Endothelial cell of umbilical vein (primary cell): ENCODE results near the gene KCTD1. TPM values are rescaled to one million over a fixed set of nuclear protein-coding genes. Genes with fewer than 3 reads are reported as not detected.

ENCODE experiments used
- BruUV-seq: library from RNA; stranded (reverse); fragments of 400-500 nt; replicated peaks from 2 replicates; lab custom pipeline; 2021; lab: Mats Ljungman, UMichigan
- CTCF ChIA-PET: fragments of 300-600, 350-600 bp; sonication (Branson Sonifier 250); formaldehyde crosslinking; loops from one replicate; lab custom pipeline; 2021; ENCODE audit warnings: antibody characterized with exemption, inconsistent platforms; lab: Charles Lee
- POLR2A ChIA-PET: fragments of 300-600, 350-600 bp; sonication (Branson Sonifier 250); formaldehyde crosslinking; loops from one replicate; lab custom pipeline; 2021; ENCODE audit warnings: antibody characterized with exemption, inconsistent platforms; lab: Charles Lee
- DNase-seq: peaks from one replicate; pipeline ENCODE4 v3.0.0-alpha.2; 2011; ENCODE audit warnings: low read depth, low spot score
- FAIRE-seq: peaks from 2 replicates; lab custom pipeline; 2011; peaks lifted over from hg19 to GRCh38; lab: Jason Lieb, UNC
- H2AFZ ChIP-seq: 2 replicates; pipeline ENCODE4 v1.6.0; 2012; ENCODE audit warnings: low read depth, low read length, control low read depth, inconsistent platforms
- H3K27ac ChIP-seq: 2 replicates; pipeline ENCODE4 v1.5.1; 2011; ENCODE audit warnings: low read depth, mild to moderate bottlenecking, control low read depth, low read length, moderate library complexity; ENCODE audit not compliant: insufficient read depth
- H3K27me3 ChIP-seq, 2 experiments: 2 replicates each; pipeline versions ENCODE4 v1.6.0 to v1.6.1; 2011; ENCODE audit warnings: low read length in 2 of 2, mixed read lengths in 1 of 2; ENCODE audit not compliant: control insufficient read depth in 2 of 2, insufficient read depth in 2 of 2
- H3K36me3 ChIP-seq, 2 experiments: 2 replicates in 1 of 2; 3 replicates in 1 of 2; pipeline ENCODE4 v1.5.1; 2011; ENCODE audit warnings: low read length in 2 of 2, mild to moderate bottlenecking in 1 of 2, moderate library complexity in 1 of 2; ENCODE audit not compliant: control insufficient read depth in 2 of 2, insufficient read depth in 2 of 2; ENCODE audit errors: extremely low read depth in 1 of 2
- H3K4me1 ChIP-seq: 3 replicates; pipeline ENCODE4 v1.5.1; 2011; ENCODE audit warnings: mild to moderate bottlenecking, low read length; ENCODE audit not compliant: control insufficient read depth, insufficient read depth; ENCODE audit errors: extremely low read depth
- H3K4me2 ChIP-seq: 2 replicates; pipeline ENCODE4 v1.6.1; 2011; ENCODE audit warnings: low read length, control low read depth, mixed read lengths; ENCODE audit not compliant: insufficient read depth
- H3K4me3 ChIP-seq, 3 experiments: fragments of 200-600 bp in 1 of 3; sonication (generic), shearing (Covaris generic) in 1 of 3; replicated peaks in 1 of 3; 2 replicates each; pipeline ENCODE4 v1.5.1; 2011 to 2016; ENCODE audit warnings: control low read depth in 3 of 3, low read length in 3 of 3, mild to moderate bottlenecking in 2 of 3, inconsistent platforms in 1 of 3, low read depth in 1 of 3, moderate library complexity in 1 of 3; ENCODE audit not compliant: insufficient read depth in 1 of 3
- H3K79me2 ChIP-seq: 2 replicates; pipeline ENCODE4 v1.6.0; 2012; ENCODE audit warnings: low read length, inconsistent platforms; ENCODE audit not compliant: control insufficient read depth, insufficient read depth
- H3K9ac ChIP-seq: replicated peaks from 2 replicates; pipeline ENCODE3; 2011; ENCODE audit warnings: low read length, control low read depth; ENCODE audit not compliant: insufficient read depth; ENCODE audit errors: extremely low read depth
- H3K9me1 ChIP-seq: replicated peaks from 3 replicates; pipeline ENCODE4 v1.6.0; 2011; ENCODE audit warnings: mild to moderate bottlenecking, low read length; ENCODE audit not compliant: control insufficient read depth, insufficient read depth; ENCODE audit errors: extremely low read depth
- H3K9me3 ChIP-seq: replicated peaks from 2 replicates; pipeline ENCODE4 v1.5.1; 2012; ENCODE audit warnings: low read length, inconsistent platforms; ENCODE audit not compliant: control insufficient read depth, insufficient read depth
- H4K20me1 ChIP-seq: replicated peaks from 2 replicates; pipeline ENCODE3; 2011; ENCODE audit warnings: mild to moderate bottlenecking, low read length; ENCODE audit not compliant: control insufficient read depth, insufficient read depth; ENCODE audit errors: extremely low read depth
- EZH2 ChIP-seq: IDR thresholded peaks from 2 replicates; pipeline ENCODE4 v1.6.1; 2012; ENCODE audit warnings: borderline replicate concordance, low read depth, mild to moderate bottlenecking, moderate library complexity, low read length, inconsistent platforms; ENCODE audit not compliant: severe bottlenecking
- FOS ChIP-seq: IDR thresholded peaks from 2 replicates; pipeline ENCODE4 v1.6.1; 2011; ENCODE audit warnings: mild to moderate bottlenecking, low read length, moderate library complexity, borderline replicate concordance; ENCODE audit not compliant: insufficient read depth
- GATA2 ChIP-seq: IDR thresholded peaks from 2 replicates; pipeline ENCODE4 v1.7.0; 2011; ENCODE audit warnings: low read depth, mild to moderate bottlenecking, moderate library complexity, mixed read lengths, low read length; ENCODE audit not compliant: insufficient read length, insufficient read depth
- JUN ChIP-seq: IDR thresholded peaks from 2 replicates; pipeline ENCODE4 v1.6.1; 2011; ENCODE audit warnings: borderline replicate concordance, low read depth; ENCODE audit not compliant: insufficient read length, insufficient read depth
- MYC ChIP-seq: IDR thresholded peaks from one replicate; pipeline ENCODE4 v1.6.1; 2011; ENCODE audit warnings: mild to moderate bottlenecking, low read depth, low read length
- POLR2A ChIP-seq: IDR thresholded peaks from 2 replicates; pipeline ENCODE4 v1.6.1; 2012; ENCODE audit warnings: low read depth, mild to moderate bottlenecking, control low read depth, low read length
- POLR2AphosphoS5 ChIP-seq: IDR thresholded peaks from 2 replicates; pipeline ENCODE4 v1.6.1; 2012; ENCODE audit warnings: low read depth, mild to moderate bottlenecking, control low read depth, low read length, moderate library complexity; ENCODE audit not compliant: insufficient read depth
- dilution Hi-C: fragments of 300-500 bp; cut with MboI; formaldehyde crosslinking; loops from one replicate; pipeline ENCODE4 v1.15.0; 2019; ENCODE audit warnings: low sequenced_read_pairs; ENCODE audit not compliant: extremely low pct_ligation_motif_present
- intact Hi-C: fragments of 100-400 bp; cut with micrococcal nuclease; formaldehyde crosslinking; loops from one replicate; pipeline ENCODE4 v1.10.0; 2022
- polyA plus RNA-seq, 4 experiments: library from polyadenylated mRNA; depleted of rRNA in 3 of 4; stranded (reverse) in 3 of 4; unstranded in 1 of 4; fragments of >200 nt; gene quantifications; 2 replicates each; pipeline versions ENCODE4 v1.2.1 to v1.2.3, GENCODE V29; 2011 to 2012; ENCODE audit warnings: missing spikeins in 1 of 4
- total RNA-seq: library from RNA; stranded (reverse); gene quantifications from 2 replicates; pipeline ENCODE4 v1.2.3, GENCODE V29; 2021
- TF ChIP-seq, protein P1 (sequence below): IDR thresholded peaks from 2 replicates; pipeline ENCODE4 v1.6.1; 2011; ENCODE audit not compliant: insufficient read depth, insufficient read length
- TF ChIP-seq, protein P2 (sequence below), 2 donors: IDR thresholded peaks; 1 replicate in 1 of 2; 2 replicates in 1 of 2; pipeline ENCODE4 v1.5.1; 2011; ENCODE audit warnings: low read length in 2 of 2, mild to moderate bottlenecking in 2 of 2, moderate library complexity in 2 of 2, control low read depth in 1 of 2, inconsistent platforms in 1 of 2, low read depth in 1 of 2; ENCODE audit not compliant: insufficient read depth in 1 of 2; ENCODE audit errors: extremely low read depth in 1 of 2

Gene KCTD1
- total and polyA plus RNA-seq, 2 donors (not counting 3 experiments of a cell fraction or from before 2014, with no cell fraction given): 6.1 to 12.1 TPM

DNA sequence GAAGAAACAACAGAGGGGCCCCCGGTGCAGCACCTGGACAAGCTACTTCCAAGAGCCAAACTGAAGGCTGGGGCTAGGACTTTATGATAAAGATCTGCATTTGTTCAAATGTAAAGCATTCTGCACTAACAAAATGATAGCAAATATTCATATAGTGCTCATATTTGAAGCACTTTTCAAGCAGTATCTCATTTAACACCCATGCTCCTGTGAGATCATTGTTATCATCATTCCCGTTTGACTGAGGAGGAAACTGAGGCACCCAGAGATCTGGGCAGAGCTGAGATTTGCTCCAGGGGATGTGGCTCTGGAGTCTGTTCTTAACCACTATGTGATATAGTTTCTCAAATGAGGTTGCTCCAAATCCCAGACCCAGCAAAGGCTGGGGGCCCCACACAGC lies 9.8 kb downstream of the KCTD1 start:
- peaks cover 3% of the 10 kb centered on the region for H3K79me2 ChIP-seq

More for the DNA sequence above, 9.8 kb downstream of the KCTD1 start:
- H3K9ac ChIP-seq: no peak overlapping the region
- H3K9me1 ChIP-seq: no peaks in the 10 kb centered on the region
- H4K20me1 ChIP-seq: no peaks in the 10 kb centered on the region
- no peaks in the 10 kb centered on the region for H3K4me1 ChIP-seq
- intact Hi-C loops (no loop called here), dilution Hi-C loops (no loop called here)
- H3K4me3 ChIP-seq: no peak overlapping the region
- DNase-seq (no peak), FAIRE-seq (no peak)
- H3K4me2 ChIP-seq: no peak overlapping the region
- no TSS peak for BruUV-seq
- H3K9me3 ChIP-seq: no peaks in the 10 kb centered on the region
- POLR2A ChIA-PET: no interaction called here
- CTCF ChIA-PET: interaction anchor here (1.2 kb wide), 1 partner anchor 9 kb away, joined by 4 read pairs; the partner anchor contains the start of gene KCTD1
- TF ChIP-seq EZH2 (no peak), POLR2A (no peak), JUN (no peak), FOS (no peak), GATA2 (no peak), MYC (no peak), POLR2AphosphoS5 (no peak)
- TF ChIP-seq, protein P1, sequence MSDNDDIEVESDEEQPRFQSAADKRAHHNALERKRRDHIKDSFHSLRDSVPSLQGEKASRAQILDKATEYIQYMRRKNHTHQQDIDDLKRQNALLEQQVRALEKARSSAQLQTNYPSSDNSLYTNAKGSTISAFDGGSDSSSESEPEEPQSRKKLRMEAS: no peak
- TF ChIP-seq, protein P2, sequence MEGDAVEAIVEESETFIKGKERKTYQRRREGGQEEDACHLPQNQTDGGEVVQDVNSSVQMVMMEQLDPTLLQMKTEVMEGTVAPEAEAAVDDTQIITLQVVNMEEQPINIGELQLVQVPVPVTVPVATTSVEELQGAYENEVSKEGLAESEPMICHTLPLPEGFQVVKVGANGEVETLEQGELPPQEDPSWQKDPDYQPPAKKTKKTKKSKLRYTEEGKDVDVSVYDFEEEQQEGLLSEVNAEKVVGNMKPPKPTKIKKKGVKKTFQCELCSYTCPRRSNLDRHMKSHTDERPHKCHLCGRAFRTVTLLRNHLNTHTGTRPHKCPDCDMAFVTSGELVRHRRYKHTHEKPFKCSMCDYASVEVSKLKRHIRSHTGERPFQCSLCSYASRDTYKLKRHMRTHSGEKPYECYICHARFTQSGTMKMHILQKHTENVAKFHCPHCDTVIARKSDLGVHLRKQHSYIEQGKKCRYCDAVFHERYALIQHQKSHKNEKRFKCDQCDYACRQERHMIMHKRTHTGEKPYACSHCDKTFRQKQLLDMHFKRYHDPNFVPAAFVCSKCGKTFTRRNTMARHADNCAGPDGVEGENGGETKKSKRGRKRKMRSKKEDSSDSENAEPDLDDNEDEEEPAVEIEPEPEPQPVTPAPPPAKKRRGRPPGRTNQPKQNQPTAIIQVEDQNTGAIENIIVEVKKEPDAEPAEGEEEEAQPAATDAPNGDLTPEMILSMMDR (IDR thresholded peaks at IDR 0.05; ENCODE audit: extremely low read depth in 1 of 2, insufficient read depth in 1 of 2, low read depth in 1 of 2, low read length in 2 of 2): no peak
- H3K36me3 ChIP-seq: no peaks in the 10 kb centered on the region
- H2AFZ ChIP-seq: no peak overlapping the region
- no peak overlapping the region for H3K27ac ChIP-seq
- H3K27me3 ChIP-seq: no peaks in the 10 kb centered on the region
